OCI-LY3 (cell line): Measurements from ENCODE around the gene LNX1.
A peak's percentile ranks its signal among the peaks of the same experiment; 100 is the strongest.

Source experiments
- H2AFZ ChIP-seq: fragments of 200-600, 300-600 bp; shearing (Covaris generic); 2 replicates; pipeline ENCODE4 v1.6.0; 2014; ENCODE audit warnings: antibody characterized with exemption, low read depth, low read length
- H3K27ac ChIP-seq: fragments of 200-600, 300-600 bp; sonication (generic); 2 replicates; pipeline ENCODE4 v1.5.1; 2014; ENCODE audit warnings: mild to moderate bottlenecking, low read length, moderate library complexity, mixed read lengths
- H3K27me3 ChIP-seq: fragments of 200-600, 300-600 bp; sonication (generic); 2 replicates; pipeline ENCODE4 v1.6.1; 2014; ENCODE audit warnings: low read depth, low read length, mixed read lengths
- H3K36me3 ChIP-seq: fragments of 200-600, 300-600 bp; sonication (generic); replicated peaks from 2 replicates; pipeline ENCODE3; 2014; ENCODE audit warnings: low read depth, low read length, mixed read lengths
- H3K4me1 ChIP-seq: fragments of 300-600, 200-600 bp; sonication (generic); 2 replicates; pipeline ENCODE4 v1.6.1; 2014; ENCODE audit warnings: low read length, mixed read lengths
- H3K4me2 ChIP-seq: fragments of 200-600, 300-600 bp; sonication (generic); 2 replicates; pipeline ENCODE4 v1.6.1; 2014; ENCODE audit warnings: low read length, mixed read lengths
- H3K4me3 ChIP-seq: fragments of 300-600, 200-600 bp; sonication (generic); 2 replicates; pipeline ENCODE4 v1.5.1; 2014; ENCODE audit warnings: antibody characterized with exemption, mild to moderate bottlenecking, low read length, moderate library complexity
- H3K79me2 ChIP-seq: fragments of 300-600, 200-600 bp; shearing (Covaris generic); 2 replicates; pipeline ENCODE4 v1.6.1; 2014; ENCODE audit warnings: mild to moderate bottlenecking, low read length, mixed read lengths
- H3K9ac ChIP-seq: fragments of 300-600, 200-600 bp; shearing (Covaris generic); 2 replicates; pipeline ENCODE4 v1.6.0; 2014; ENCODE audit warnings: mild to moderate bottlenecking, low read length, moderate library complexity
- H3K9me3 ChIP-seq: fragments of 200-600, 300-600 bp; shearing (Covaris generic); 2 replicates; pipeline ENCODE4 v1.6.1; 2014; ENCODE audit warnings: low read length, mixed read lengths; ENCODE audit not compliant: insufficient read depth
- H4K20me1 ChIP-seq: fragments of 200-600, 300-600 bp; sonication (generic); 2 replicates; pipeline ENCODE4 v1.6.1; 2016; ENCODE audit warnings: low read length, mixed read lengths; ENCODE audit not compliant: insufficient read depth
- CTCF ChIP-seq: fragments of 200-600, 300-600 bp; sonication (generic); IDR thresholded peaks from 2 replicates; pipeline ENCODE4 v1.5.1; 2014; ENCODE audit warnings: antibody characterized with exemption, low read length, low read depth
- EZH2phosphoT487 ChIP-seq: fragments of 200-600 bp; shearing (Covaris generic); IDR thresholded peaks from 2 replicates; pipeline ENCODE4 v1.6.1; 2018; ENCODE audit warnings: antibody characterized with exemption, mixed run types, low read depth

LNX1 gene

GRCh38 chr4:53602390-53602789 is 11.1 kb upstream of the LNX1 start:
- TF ChIP-seq CTCF (no peak), EZH2phosphoT487 (no peak)
- Histone ChIP-seq H3K9ac (no peak overlapping the region), H3K79me2 (no peaks in the 10 kb centered on the region), H3K4me1 (peaks cover 17% of the 10 kb centered on the region), H3K4me3 (0 out of 2 replicates have a peak overlapping the region, but pooled peaks have one; percentile 60), H4K20me1 (no peaks in the 10 kb centered on the region), H3K27me3 (no peaks in the 10 kb centered on the region), H2AFZ (no peak overlapping the region), H3K27ac (no peak overlapping the region), H3K36me3 (no peaks in the 10 kb centered on the region), H3K4me2 (peak overlapping the region; percentile 72), H3K9me3 (no peaks in the 10 kb centered on the region)

- no peak overlapping the region for H3K27ac ChIP-seq
- H3K9me3 ChIP-seq, result no peaks in the 10 kb centered on the region
- no peak for TF ChIP-seq EZH2phosphoT487
- peak; percentile 61 for TF ChIP-seq CTCF
- H3K79me2 ChIP-seq, result no peaks in the 10 kb centered on the region
- peak overlapping the region; percentile 75 for H2AFZ ChIP-seq
- peaks cover 17% of the 10 kb centered on the region for H3K4me1 ChIP-seq
- no peaks in the 10 kb centered on the region for H4K20me1 ChIP-seq
- peak overlapping the region; percentile 60 for H3K4me3 ChIP-seq
- H3K36me3 ChIP-seq, result no peaks in the 10 kb centered on the region
- H3K27me3 ChIP-seq, result no peaks in the 10 kb centered on the region
- peak overlapping the region; percentile 72 for H3K4me2 ChIP-seq
- no peak overlapping the region for H3K9ac ChIP-seq
Measured at GRCh38 chr4:53601251-53601764, 10.0 kb upstream of the LNX1 start.

GRCh38 chr4:53599632-53600031 is 8.3 kb upstream of the LNX1 start:
- TF ChIP-seq EZH2phosphoT487 (no peak), CTCF (no peak)
- Histone ChIP-seq H3K4me1 (peaks cover 17% of the 10 kb centered on the region), H3K27me3 (no peaks in the 10 kb centered on the region), H3K9ac (no peak overlapping the region), H3K79me2 (no peaks in the 10 kb centered on the region), H3K4me2 (no peak overlapping the region), H2AFZ (no peak overlapping the region), H3K9me3 (no peaks in the 10 kb centered on the region), H3K27ac (no peak overlapping the region), H3K36me3 (no peaks in the 10 kb centered on the region), H3K4me3 (no peak overlapping the region), H4K20me1 (no peaks in the 10 kb centered on the region)

GRCh38 chr4:53598901-53599300 is 7.6 kb upstream of the LNX1 start:
- Histone ChIP-seq H3K79me2 (no peaks in the 10 kb centered on the region), H3K36me3 (no peaks in the 10 kb centered on the region), H3K4me1 (peaks cover 17% of the 10 kb centered on the region), H3K9ac (no peak overlapping the region), H3K9me3 (no peaks in the 10 kb centered on the region), H3K27me3 (no peaks in the 10 kb centered on the region), H3K4me3 (no peak overlapping the region), H3K4me2 (no peak overlapping the region), H4K20me1 (no peaks in the 10 kb centered on the region), H3K27ac (no peak overlapping the region), H2AFZ (no peak overlapping the region)
- TF ChIP-seq EZH2phosphoT487 (no peak), CTCF (no peak)
